ENCODE measurements around the gene EXTL1. TPM values are rescaled to one million over a fixed set of nuclear protein-coding genes. Genes with fewer than 3 reads are reported as not detected.

Gene EXTL1
- total and polyA plus RNA-seq, 2 donors from 2014 or later: 0.28 to 0.45 TPM

GRCh38 chr1:26015358-26015757 lies 6.2 kb upstream of the EXTL1 start:
- FAIRE-seq (no peak), DNase-seq (no peak)
- Histone ChIP-seq H3K4me1 (ENCODE audit: control insufficient read depth in 2 of 3, insufficient read depth in 2 of 3, low read depth in 1 of 3, low read length in 3 of 3) (no peaks in the 10 kb centered on the region), H3K4me3 (ENCODE audit: low read length in 3 of 3) (no peak overlapping the region), H3K36me3 (ENCODE audit: control insufficient read depth in 2 of 3, insufficient read depth in 3 of 3, low read length in 3 of 3) (no peaks in the 10 kb centered on the region), H3K9ac (ENCODE audit: low read length in 3 of 3) (no peak overlapping the region), H3K27ac (ENCODE audit: low read depth in 2 of 2, low read length in 2 of 2) (no peak overlapping the region), H3K9me3 (ENCODE audit: control insufficient read depth in 2 of 3, insufficient read depth in 1 of 3, low read length in 3 of 3) (no peaks in the 10 kb centered on the region), H3K27me3 (ENCODE audit: control insufficient read depth, insufficient read depth, low read length) (no peaks in the 10 kb centered on the region)
- TF ChIP-seq CTCF (IDR thresholded peaks at IDR 0.05; ENCODE audit: borderline replicate concordance, extremely low read depth, insufficient read depth): no peak
- intact Hi-C loops (cut with DNase I): no loop called here

- TF ChIP-seq CTCF (IDR thresholded peaks at IDR 0.05; ENCODE audit: borderline replicate concordance, extremely low read depth, insufficient read depth): no peak
- intact Hi-C loops (cut with DNase I): no loop called here
- H3K36me3 ChIP-seq (ENCODE audit: control insufficient read depth in 2 of 3, insufficient read depth in 3 of 3, low read length in 3 of 3): no peaks in the 10 kb centered on the region
- no peak overlapping the region for H3K9ac ChIP-seq (ENCODE audit: low read length in 3 of 3)
- no peaks in the 10 kb centered on the region for H3K4me1 ChIP-seq (ENCODE audit: control insufficient read depth in 2 of 3, insufficient read depth in 2 of 3, low read depth in 1 of 3, low read length in 3 of 3)
- DNase-seq (no peak), FAIRE-seq (no peak)
- no peak overlapping the region for H3K4me3 ChIP-seq (ENCODE audit: low read length in 3 of 3)
- H3K27me3 ChIP-seq (ENCODE audit: control insufficient read depth, insufficient read depth, low read length): no peaks in the 10 kb centered on the region
- H3K9me3 ChIP-seq (ENCODE audit: control insufficient read depth in 2 of 3, insufficient read depth in 1 of 3, low read length in 3 of 3): no peaks in the 10 kb centered on the region
- H3K27ac ChIP-seq (ENCODE audit: low read depth in 2 of 2, low read length in 2 of 2): no peak overlapping the region
Observed at GRCh38 chr1:26016258-26016952, 5.2 kb upstream of the EXTL1 start.

- intact Hi-C loops (cut with DNase I): no loop called here
- DNase-seq: no peak
- H3K27ac ChIP-seq (ENCODE audit: low read depth in 2 of 2, low read length in 2 of 2): no peak overlapping the region
- H3K9ac ChIP-seq (ENCODE audit: low read length in 3 of 3): no peak overlapping the region
- H3K4me3 ChIP-seq (ENCODE audit: low read length in 3 of 3): no peak overlapping the region
- no peak for TF ChIP-seq CTCF (IDR thresholded peaks at IDR 0.05; ENCODE audit: borderline replicate concordance, extremely low read depth, insufficient read depth)
- no peak for FAIRE-seq
- no peaks in the 10 kb centered on the region for H3K4me1 ChIP-seq (ENCODE audit: control insufficient read depth in 2 of 3, insufficient read depth in 2 of 3, low read depth in 1 of 3, low read length in 3 of 3)
- no peaks in the 10 kb centered on the region for H3K27me3 ChIP-seq (ENCODE audit: control insufficient read depth, insufficient read depth, low read length)
- H3K9me3 ChIP-seq (ENCODE audit: control insufficient read depth in 2 of 3, insufficient read depth in 1 of 3, low read length in 3 of 3): no peaks in the 10 kb centered on the region
- no peaks in the 10 kb centered on the region for H3K36me3 ChIP-seq (ENCODE audit: control insufficient read depth in 2 of 3, insufficient read depth in 3 of 3, low read length in 3 of 3)
Observed at GRCh38 chr1:26016953-26017545, 4.5 kb upstream of the EXTL1 start.

Data from kidney (tissue), 14 donors.